NOMO-1 treated with DMSO at 0.1 percent for 48 hours (cell line): ENCODE data around the gene PTER.

Experiments
- DNase-seq: peaks from one replicate; lab custom pipeline; 2025; ENCODE audit not compliant: unreplicated experiment; lab: John Stamatoyannopoulos, UW

PTER gene

DNA sequence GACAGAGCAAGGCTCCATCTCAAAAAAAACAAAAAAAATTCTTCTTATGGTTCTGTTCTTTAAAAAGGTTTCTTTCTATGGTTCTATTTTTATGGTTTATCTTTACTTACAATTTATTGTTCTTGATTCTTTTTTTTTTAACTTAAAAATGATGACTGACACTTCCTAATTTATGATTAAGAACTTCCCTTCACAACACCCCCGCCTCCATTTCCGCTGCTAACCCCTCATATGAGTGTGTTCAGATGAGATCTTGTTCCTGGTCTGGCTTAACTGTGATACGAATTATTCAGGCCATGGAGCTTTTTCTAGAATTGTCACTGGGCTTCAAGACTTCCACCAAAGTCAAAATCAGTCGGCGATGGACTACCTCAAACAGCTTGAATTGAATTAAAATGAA, 33.9 kb downstream of the PTER start:
- no peak for DNase-seq

DNA sequence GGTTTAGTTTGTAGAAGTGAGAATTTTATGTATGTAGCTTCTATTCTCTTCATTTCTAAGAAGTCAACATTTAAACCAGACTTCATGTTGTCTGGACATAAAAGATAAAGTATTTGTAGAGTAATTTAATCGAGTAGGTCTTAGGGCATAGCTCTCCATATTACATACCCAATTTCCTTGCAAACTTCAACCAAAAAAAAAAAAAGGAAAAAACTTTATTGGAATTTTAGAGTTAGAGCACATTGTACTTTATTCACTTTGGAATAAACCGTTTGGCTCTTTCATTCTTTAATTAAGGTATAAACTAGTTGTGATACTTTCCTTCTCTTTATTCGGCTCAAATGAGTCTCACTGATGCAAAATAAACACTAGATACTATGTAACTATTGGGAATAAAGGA, 36.0 kb downstream of the PTER start:
- no peak for DNase-seq

DNA sequence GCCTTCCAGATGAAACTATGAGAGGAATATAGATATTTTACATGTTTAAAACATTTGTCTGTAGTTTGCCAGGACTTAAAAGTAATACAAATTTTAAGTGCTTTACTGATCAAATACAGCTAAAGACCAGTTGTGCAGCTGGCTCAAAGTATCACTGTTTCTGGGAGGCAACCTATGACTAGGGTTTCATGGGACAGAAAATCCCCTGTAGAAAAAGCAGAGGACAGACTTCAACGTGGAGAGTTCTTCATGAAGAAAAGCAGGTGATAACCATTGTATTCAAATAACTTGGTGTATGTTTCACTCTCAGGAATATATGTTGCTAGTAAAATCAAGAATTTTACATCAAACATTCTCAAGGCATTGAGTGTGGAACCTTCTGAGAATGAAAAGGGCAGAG, 40.9 kb downstream of the PTER start:
- no peak for DNase-seq

DNA sequence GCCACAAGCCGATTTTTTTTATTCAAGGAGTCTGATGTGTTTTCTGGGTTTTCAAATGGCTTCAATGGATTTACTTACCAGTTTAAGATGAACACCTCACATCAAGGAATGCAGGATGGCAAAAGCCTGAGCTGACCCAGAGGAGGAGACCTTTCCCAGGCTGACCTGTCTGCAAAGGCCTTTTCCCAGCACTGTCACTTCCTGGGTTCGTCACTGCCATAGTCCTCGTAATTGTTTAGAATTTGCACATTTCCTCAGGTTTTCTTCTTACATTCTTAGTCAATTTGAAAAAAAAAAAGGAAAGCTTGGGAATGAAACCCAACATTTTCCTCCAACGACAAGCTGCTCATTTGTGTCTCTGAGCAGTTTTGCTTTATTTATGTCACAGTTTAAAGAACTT, 42.0 kb downstream of the PTER start:
- no peak for DNase-seq

DNA sequence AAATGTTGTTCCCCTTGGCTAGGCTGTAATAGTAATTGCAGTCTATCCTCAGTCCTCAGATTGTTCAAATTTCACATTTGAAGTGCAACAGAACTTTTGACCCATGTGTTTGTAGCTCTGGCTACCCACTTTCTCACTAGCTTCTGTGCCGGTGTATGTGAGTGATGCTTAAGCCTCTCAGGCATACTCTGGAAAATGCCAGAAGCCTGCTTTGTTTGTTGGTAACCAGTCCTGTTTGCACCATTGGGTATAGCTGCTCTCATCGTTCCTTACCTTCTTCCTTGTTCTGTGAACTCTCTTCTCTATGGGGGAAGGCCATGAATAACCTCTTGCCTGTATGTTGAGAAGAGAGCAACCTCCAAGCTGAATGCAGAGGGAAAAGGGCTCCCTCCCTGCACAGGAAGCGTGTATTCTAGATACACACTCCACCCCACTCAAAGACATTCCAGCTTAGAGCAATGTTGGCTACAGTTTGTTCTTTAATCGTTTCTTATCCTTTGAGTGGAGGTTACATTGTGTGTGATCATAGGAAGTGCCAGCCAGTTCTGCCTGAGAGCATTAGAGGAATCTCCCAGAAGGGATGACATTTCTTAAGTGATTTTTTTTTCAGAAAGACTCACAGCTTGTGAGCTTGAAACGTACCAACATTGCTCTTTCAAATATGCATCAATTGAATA, 44.4 kb downstream of the PTER start:
- no peak for DNase-seq

DNA sequence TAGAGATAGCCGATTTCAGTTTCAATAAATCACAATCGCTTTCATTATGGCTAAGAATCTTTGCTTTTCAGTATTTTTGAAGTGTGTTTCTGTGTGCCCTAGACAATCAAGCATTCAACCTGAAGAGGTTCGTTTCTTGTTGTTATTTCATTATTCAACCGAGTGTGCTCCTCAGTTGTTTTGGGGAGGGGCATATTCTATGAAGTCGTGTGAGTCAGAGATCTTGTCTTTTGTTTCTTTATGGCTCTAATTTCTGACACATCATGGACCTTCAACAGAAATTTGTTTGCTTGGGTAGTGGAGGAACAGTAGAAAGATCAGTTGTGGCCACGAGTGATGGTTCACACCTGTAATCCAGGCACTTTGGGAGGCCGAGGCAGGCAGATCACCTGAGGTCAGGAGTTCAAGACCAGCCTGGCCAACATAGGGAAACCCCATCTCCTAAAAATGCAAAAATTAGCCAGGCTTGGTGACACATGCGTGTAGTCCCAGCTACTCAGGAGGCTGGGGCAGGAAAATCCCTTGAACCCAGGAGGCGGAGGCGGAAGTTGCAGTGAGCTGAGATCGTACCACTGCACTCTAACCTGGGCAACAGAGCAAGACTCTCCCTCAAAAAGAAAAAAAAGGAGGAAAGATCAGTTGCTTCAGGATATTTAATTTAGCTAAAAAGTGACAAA, 46.6 kb downstream of the PTER start:
- DNase-seq = no peak

DNA sequence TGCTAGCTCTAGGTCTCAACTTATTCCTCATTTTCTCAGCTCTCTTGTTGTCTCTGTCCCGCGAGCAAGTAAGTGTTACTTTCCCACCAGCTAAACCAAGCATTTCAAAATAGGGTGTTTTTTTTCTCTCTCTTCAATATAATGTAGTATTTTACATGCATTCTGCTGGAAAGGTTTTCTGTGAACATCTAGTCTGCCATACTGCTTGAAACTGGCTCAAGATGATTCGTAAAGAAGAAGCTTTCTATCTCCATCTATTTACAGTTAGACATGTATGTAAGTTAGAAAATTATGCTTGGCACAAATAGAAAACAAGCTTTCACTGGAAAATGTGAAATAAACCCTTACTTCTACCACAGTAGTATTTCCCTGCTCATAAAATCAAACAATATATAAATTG, 53.7 kb downstream of the PTER start:
- no peak for DNase-seq

DNA sequence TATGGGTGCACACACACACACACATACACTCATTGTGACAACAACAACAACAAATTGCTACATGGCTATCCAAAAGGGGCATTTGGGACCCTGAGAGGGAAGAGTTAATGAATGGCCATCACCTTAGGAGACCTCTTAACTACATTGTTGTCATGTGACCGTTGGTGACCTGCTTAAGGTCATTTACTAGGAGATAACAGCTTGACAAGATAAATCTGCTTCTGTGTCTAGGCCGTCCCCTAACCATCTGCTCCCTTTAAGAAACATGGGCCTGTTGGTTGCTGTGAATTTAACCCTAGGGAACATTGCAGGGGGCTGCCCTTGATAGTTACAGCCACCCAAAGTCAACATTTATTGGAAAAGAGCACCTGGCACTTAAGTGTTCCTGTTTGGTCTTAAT, 55.1 kb downstream of the PTER start:
- DNase-seq = no peak

DNA sequence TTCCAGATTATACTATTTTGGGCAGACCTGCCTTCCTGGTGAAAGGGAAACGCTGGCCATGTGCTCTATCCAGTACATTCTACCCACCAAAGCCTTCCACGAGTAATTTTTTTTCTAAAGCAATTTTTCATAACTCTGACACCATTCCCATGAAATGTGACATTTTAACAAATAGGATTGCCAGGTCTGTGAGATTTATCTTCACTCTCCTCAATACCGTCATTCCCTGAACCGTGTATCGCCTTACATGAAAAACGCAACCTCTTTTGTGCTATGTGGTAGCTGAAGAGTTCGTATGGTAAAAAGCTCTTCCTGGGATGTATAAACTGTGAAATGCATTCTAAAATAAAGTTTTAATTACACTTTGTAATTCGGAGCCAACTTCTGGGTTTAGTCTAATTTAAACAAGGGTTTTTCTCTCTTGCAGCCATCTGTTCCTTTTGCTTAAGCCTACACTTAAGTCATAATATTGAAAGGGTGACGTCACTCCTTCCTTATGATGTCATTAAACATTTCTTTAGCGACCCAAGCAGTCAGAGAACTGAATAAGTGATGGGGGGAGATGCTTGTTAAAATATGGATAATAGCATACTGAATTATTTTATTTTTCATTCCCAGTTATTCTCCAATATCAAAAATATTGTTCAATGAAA, 57.2 kb downstream of the PTER start:
- DNase-seq = no peak

DNA sequence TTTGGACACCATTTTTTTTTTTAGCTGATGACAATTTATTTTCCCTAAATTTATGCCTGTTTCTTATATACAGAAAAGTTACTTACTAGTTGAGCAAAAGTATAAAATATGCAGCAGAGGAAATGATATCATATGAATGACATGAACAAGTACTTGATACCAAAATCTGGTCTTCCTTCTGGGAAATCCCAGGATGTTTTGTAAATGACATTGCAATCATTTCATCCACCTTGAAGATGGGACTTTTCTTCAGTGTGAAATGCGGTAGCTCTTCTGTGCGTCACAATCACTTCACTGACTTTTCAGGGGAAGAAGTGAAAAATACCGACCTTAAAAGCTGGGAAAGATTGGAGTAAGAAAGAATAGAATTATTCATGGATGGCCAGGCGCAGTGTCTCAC, 61.1 kb downstream of the PTER start:
- no peak for DNase-seq

DNA sequence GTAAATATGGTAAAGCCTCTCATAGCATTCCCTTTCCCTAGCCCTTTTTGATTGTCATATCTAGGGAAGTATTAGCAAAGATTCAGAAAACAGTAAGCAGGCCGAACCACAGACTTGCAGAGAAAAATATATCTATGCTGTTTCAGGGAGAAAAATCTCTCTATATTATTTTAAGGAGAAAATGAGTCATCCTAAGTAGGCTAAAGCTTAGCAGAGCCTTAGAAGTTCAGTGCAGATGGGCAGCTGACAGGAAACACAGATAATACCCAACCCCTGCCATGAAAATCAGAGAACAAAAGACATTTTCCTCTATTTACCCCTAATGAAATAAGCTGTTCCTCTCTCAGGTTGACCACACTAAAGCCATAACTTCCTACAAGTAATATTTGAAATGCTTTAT, 68.4 kb downstream of the PTER start:
- DNase-seq = no peak

DNA sequence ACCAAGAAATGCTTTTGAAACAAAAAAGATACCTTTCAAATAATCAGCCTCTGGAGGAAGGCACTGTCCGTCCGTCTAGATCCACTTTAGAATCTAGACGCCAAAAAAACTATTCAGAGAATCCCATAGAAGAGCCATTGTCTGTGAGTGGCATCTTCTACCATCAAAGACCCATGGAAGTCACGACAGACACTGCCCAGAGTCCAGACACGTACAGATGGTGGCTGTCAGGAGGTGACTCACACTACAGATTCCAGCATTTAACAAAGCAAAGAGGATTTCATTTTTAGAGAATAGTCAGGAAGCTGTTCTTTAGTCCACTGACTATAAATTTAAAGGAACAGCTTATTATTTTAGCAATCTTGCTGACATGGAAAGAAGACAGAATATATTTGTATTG, 73.2 kb downstream of the PTER start:
- DNase-seq = no peak

DNA sequence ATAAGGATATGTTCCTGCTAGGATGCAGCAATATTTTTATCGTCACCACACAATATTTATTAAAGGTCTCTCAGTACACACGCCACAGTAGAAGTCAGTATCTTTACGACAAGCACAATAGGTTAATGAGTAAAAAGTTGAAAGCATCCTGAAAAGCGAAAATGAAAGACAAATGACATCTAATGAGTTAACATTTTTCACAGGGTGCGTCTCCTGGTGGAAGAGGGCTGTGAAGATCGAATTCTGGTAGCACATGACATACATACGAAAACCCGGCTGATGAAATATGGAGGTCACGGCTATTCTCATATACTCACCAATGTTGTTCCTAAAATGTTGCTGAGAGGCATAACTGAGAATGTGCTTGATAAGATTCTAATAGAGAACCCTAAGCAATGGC, 74.0 kb downstream of the PTER start:
- DNase-seq = no peak

DNA sequence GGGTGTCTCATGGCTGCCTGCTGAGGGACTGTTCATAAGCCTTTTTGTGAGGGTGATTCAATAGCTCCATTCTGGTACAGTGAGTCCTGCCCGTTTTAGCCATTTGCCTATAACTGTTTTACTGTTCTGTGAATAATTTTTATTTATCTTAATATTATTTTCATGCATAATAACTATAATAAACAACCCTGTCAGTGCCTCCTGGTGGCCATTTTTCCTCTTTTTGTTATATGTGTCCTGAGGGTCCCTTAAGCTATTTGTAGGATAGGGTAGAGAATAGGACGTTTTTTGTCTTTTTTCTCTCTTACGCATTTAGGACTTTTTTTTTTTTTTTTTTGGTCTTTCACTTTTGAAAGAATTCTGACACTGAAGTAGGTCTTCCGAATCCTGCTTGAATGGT, 82.0 kb downstream of the PTER start:
- DNase-seq = no peak

DNA sequence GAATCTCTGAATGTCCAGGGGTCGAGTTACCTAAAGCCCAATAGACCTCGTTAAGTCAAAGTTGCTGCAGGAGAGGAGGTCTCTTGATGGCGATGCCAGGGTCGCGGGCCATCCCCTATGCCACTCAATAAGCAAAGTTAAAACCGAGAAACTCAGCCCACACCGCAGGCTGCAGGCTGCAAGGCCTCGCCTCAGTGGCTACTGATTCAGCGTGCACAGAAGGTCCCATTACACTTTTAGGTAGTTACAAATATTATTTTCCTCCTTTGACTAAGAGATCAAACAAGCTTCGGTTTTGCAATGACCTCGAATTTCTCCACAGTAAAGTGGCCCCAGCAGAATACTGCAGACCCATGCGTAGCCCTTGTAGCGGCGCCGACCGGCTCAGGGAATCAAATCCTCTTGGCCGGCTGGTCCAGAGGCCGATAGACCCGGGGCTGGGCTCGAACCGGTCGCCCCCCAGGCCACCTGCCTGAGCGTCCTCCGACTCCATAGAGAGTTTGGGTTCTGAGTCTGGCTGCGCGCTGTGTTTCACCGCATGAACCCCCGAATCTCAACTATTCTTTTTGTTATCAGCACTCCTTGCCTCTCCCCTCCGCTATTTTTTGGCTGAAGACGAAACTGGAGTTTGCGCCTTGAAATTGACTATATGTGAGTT, 82.6 kb downstream of the PTER start:
- DNase-seq = no peak

DNA sequence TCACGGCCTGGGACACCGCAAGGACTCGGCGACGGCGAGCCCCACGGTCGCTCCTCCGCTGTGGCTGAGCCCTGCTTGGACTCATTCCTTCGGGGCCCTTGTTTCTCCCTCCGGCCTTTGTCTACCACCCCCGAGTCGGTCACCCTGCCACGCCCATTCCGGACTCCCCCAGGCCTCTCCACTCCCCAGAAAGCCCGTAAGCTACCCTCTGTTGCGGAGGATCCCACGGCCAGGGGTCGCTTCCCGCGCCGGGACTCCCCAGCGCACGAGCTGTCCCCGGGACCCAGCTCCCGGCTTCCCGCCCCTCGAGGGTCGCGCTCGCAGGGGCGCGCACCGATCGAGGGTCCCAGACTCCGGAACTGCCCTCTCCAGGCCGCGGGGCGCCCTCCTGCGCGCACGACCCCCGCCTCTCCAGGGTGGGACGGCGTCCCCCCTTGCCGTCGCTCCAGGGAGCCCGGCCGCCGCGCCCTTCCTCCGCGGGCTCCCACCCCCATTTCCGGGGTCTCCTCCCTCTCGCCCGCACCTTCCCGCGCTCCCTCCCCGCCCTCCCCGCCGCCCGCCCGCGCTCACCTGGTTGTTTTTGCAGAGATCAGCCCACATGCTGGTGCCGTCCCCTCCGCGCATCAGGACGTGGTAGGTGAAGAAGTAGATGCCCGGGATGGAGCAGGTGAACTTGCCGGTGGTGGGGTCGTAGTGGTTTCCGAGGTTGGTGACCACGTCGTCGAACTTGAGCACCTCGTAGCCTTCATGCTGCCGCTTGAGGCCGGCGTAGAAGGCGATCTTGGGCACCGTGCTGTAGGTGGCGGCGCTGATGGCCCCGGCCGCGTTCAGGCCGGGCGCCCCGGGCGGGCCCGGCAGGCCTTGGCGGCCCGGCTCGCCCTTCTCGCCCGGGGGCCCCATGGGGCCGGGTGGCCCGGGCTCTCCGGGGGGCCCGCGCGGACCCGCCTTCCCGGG, 83.4 kb downstream of the PTER start:
- DNase-seq = no peak

DNA sequence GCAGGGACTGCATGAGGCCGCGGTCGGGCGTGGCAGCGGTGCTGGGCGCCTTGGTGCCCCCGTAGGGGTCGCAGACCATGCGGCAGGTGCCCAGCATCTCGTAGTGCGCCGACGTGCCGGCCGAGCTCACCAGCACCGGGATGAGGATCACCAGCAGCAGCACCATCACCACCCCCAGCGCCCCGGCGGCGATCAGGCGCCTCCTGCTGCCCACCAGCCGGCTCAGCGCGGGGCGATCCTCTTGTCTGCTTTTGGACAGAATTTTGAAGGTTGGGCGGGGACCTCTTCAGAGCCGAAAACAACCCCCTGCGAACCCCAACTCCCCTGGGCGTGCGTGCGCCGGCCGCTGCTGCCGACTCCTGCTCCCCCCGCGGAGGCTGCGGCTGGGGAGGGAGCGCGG, 84.1 kb downstream of the PTER start:
- peak; percentile 12 for DNase-seq

DNA sequence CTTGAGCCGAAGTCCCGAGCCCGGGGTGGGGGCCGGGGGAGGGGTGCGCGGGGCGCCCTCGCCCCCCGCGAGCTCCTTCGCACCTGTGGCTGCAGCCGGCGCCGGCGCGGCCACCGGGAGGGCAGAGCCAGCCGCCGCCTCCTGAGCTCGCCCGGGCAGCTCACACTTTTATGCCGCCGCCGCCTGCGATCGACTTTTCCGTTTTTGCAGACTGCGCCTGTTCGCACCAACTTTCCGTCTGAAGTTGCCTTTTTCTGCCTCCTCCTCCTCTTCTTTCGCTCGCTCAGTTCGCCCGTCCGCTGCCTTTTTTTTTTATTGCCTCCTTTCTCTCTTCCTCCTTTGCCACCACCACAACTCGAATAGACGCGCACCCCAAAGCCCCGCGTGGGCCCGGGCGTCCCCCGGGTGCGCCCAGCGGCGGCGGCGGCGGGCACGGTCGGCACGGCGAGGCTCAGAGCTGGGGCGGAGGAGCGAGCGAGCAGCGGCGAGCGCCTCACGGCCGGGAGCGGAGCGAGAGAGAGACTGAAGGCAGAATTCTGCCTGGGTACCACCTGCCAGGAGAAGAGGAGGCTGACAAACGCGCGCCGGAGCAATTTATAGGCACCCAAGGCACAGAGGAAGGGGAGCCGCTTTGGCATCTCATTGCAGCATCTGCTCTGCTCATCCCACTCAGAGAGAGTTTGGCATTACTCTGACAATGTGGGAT, 84.7 kb downstream of the PTER start, which contains the start of gene C1QL3:
C1QL3 (minus strand) TSS at position 569 of the 706 bp plus-strand sequence. CDS start 814 bp downstream, outside the sequence.
- DNase-seq = peak; percentile 42

DNA sequence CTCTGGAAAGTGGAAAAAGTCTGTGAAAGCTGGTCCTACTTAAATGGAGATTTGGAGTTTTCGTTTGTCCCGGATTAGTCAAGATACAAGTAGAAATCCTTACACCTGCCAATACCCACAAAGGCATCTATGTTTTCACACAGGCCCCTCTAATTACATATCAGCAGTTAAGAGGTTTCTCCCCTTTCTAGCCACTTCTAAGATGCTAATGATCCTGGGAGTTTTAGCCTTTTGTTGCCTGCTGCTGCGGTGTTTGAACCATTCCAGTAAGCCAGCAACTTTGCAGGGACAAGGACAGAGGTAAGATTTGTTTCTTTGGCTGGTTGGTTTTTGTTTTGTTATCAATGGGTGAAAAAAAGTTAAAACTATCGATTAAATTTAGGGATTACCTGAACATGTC, 90.6 kb downstream of the PTER start:
- no peak for DNase-seq

DNA sequence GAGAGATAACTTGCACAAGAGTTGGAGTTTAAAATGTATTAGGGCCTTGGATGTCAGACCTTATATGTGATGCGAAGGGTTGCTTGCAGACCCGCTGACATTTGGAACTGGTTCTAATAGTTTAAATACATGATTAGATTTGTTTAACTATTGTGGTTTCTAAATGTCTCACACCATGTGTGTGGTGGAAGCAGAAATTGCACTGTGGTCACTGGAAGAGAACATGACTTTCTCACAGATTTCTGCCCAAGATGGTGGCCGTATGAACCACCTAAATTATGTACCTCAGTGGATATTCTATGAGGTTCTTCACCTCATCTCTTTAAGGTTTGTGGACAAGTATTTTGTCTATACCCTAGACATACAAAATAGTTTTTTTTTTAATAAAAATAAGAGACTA, 93.0 kb downstream of the PTER start:
- no peak for DNase-seq
